Measurements from ENCODE around the gene ITPKB.
"Not testable (repeated sequence)": the region's sequence is repeated elsewhere in the genome, so short reads cannot be mapped to it uniquely, and the experiment has no call there.

ITPKB gene

DNA sequence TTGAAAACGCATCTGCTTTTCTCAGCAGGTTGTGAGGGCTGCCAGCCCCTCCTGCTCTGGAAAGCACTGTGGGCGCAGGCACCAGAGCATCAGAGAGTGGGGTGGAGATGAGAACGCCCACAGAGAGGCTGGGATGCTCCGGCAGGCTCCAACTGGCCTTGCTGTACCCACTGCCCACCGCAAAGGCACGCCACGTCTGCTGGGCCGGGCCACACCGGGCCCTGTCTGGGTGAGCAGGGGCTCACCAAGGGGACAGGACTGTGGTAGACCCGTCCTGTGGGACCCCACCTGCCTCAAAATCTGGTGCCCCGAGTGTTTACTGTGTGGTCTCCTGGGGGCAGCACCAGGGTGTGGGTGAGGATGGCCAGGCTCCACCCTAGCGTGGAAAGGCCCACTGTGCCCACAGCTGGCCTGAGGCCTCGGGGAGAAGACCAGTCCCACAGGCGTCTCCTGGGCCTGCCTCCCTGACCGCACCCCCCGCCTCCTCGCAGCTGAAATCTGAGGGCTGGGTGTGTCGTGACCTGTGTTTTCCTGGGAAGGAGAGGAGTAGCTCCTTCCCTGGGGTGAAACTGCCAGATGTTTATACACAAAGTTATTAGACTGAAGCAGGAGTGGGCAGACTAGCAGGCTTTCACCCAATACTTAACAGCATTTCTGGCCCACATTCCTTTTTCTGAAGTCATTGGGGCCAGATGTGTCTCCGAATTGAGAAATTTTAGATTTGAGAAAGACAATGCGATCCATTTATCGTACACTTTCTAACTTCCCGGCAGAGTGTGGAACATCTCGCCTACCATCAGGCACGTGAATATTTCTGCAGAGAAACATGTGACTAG is 136.7 kb downstream of the ITPKB start:
- no peak for DNase-seq (ENCODE audit: low read depth in 2 of 2)

DNA sequence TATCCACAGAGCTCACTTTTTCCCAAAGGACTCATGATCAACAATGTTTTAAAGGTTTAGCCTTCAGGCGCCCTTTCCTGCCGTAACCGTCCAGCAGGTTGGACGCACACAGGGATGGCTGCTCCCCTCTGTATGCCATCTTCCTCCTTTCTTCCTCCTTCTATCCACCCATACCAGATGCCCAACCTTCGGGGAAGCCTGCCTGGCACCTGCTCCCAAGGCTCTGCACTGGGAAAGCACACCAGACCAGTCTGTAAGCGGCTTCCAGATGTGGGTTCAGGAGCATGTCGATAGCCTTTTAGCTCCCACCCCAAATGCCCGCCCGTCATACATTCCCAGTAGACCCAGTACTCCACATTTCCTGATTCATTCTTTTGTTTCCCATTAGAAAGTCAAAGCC is 137.6 kb downstream of the ITPKB start:
- DNase-seq (ENCODE audit: low read depth in 2 of 2): no peak

DNA sequence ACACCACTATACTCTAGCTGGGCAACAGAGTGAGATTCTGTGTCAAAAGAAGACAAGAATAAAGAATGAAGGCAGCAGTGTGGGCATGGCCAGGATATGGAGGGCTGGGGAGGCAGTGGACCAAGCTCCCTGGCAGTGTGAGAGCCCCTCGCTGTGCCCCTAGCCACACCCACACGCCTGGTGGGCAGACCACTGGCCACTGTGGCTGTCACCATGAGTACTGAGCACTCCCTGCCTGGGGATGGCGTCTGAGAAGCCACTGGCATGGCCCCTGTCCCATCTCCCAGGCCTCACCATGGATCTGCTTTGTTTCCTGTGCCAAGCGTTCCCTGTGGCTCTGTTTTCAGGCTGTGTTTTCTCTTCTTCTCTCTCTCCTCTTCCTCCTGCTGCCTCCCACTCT is 138.8 kb downstream of the ITPKB start:
- no peak for DNase-seq (ENCODE audit: low read depth in 2 of 2)

DNA sequence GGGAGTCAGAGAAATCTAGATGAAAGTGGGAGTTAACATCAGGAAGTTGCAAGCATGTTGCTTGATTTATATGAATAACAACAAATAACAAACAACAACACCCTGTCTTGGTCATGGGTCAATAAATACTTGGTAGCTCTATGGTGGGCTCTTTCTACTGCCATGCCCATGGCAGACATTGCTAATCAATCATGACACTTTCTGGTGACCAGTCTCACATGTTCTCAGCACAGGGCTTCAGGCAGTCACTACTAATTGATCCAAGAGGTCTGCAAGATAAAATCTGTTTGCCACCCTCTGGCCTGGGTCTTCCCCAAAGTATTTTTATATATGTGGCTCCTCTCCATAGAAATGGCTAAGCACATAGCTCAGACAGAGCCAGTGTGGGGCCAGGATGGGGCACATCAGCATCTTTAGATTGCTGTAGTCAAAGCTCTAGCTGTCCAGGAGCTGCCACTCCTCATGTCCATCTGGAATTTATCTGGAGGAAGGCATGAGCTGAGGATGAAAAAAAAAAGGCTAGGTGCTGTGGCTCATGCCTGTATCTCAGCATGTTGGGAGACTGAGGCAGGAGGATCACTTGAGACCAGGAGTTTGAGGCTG is 139.3 kb downstream of the ITPKB start:
- DNase-seq (ENCODE audit: low read depth in 2 of 2): no peak

DNA sequence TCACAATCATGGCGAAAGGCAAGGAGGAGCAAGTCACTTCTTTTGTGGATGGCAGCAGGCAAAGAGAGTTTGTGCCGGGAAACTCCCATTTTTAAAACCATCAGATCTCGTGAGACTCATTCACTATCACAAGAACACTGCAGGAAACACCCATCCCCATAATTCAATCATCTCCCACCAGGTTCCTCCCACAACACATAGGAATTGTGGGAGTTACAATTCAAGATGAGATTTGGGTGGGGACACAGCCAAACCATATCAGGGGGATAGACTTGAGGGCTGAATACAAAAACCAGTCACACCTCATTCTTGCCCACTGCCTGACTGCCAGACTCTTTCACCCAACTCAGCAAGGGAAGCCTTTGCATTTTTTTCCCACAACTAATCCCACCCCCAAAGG is 140.1 kb downstream of the ITPKB start:
- DNase-seq (ENCODE audit: low read depth in 2 of 2): not testable (repeated sequence)

DNA sequence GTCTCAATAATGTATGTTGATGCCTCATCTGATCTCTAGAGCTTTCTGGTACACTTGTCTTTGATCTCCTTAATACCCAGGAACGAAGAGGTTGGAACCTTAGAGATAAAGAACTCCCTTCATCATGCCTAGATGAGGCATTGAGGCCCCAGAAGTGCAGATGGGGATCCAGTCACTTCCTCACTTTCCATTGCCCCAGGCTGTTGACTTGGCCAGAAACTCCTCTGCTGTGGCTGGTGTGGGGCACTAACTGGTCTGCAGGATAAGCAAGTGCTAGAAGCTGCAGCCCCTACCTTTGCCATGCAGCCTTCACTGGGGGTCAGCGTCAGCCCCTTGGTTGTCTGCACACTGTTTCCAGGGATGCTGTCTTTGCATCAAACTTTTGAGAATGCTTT is 140.6 kb downstream of the ITPKB start:
- no peak for DNase-seq (ENCODE audit: low read depth in 2 of 2)

DNA sequence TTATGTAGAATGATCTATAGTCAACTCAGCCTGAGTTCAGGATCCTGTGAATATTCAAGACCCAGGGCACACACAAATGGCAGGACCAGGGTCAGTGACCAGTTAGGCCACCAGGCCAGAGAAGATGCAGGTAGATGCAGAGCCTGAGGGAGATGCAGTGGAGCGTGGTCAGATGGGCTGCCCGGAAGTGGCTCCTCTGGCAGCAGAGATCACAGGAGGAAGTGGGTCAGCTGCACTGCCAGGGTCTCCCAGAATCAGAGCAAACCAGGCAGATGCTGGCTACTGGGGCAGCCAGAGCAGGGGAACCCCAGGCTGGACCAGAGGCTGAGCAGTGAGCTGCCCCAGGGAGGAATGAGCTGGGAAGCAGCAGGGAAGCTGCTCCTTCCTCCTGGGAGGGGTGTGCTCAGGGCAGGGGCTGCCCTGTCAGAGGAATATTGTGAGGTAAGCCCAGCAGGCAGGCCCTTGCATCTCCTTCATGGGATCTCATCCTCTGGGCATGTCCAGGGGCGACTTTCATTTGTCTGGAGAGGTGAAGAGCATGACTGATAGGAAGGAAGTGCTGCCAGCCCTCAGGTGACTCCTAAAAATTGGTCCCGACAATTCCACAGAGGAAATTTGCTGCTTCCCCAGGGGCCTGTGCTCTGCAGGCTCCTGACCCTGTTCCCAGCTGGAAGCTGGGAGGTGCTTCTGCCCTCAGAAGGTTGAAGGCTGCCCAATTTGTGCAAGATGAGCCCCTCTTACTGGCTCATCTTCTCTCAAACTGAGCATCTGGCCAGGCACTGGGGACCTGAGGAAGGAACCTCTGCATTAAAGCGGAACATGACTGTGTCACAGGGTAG is 141.2 kb downstream of the ITPKB start:
- DNase-seq (ENCODE audit: low read depth in 2 of 2): no peak

DNA sequence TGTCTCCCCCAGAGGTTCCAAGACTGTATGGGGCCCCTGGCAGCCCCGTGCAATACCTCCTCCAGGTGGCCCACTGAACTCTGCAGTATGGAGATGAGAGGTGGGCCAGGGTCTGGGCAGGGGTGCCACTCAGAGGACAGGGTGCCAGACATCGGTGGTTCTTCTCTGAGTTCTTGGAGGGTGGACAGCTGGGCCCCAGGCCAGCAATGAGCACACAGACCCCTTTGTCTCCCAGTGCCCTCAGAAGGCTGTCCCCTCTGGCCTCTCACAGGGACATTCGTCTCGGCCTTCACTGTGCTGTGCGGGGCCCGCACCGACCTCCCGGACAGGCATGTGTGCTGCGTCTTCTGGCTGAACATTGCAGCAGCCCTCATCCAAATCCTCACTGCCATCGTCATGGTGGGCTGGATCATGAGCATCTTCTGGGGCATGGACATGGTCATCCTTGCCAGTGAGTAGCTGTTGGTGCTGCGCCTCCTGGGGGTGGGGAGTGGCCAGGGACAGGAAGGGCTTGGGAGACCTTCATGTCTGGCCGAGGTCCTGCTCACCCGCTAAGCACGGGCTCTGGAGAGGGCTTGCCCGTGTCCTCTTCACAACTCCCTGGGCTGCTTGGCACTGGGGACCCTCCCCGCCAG is 142.4 kb downstream of the ITPKB start:
- no peak for DNase-seq (ENCODE audit: low read depth in 2 of 2)

DNA sequence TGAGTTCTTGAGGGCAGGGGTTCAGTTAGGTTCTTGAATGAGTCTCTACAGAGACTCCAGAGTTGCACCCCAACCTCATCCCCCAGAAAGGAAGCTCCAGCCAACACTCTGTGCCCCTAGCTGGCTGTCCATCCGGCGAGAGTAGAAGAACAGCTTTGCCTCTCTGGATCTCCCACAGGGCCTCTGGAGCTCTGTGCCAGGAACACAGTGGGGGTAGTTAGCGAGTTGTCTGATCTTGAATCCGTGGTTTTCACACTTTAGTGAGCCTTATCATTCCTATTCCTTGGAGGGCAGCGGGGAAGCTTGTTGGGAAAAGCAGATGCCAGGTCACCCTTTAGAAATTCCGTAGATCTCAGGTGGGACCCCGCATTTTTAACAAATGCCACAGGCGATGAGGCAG is 145.5 kb downstream of the ITPKB start:
- DNase-seq (ENCODE audit: low read depth in 2 of 2): no peak

DNA sequence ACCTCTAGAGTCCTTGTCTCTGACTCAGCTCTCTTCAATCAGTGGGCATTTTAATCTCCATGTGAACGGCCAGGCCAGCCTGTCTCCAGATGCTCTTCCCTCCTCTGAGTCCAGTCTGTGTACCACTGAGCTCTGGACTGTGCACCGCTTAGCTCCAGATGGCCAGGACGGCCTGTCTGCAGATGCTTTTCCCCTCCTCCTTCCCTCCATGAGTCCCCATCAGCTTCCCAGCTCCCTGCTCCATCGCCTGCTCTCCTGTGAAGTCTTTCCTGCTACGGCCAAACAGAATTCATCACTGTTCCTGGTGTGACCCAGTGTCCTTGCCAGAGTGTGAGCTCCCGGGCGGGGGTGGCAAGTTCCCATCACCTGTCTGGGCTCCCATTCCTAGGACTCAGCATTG is 148.5 kb downstream of the ITPKB start:
- DNase-seq (ENCODE audit: low read depth in 2 of 2): no peak

DNA sequence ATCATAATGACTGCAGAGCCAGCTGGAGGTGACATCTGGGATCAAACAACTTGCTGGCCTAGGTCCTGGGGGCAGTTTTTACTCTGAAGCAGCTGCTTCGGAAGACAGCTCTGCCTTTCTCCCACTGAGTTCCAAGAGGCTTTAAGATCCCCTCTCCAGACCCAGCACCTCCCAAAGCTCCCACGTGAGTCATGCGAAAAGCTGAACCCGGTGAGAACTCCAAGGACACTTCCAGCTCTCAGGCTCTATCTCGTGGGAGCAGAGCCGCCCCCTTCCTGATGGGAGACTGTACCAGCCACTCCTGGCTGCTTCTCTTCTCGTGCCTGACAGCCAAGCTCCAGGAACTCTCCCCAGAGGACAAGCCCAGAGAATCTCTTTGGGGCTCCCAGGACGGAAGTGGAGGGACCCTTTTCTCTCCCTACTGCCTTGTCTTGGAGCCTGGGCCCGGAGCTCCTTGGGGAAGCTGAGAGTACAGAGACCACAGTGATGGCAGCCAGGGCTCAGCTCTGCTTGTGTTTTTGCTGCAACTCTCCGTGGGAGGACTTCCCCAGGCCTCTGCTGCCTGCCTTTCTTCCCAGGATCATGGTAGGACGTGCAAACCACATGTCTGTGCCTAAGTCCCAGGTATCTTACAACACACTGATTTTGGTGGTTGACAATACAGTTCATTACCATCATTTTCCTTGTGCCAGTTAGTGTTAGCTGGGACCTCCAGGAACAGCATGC is 149.9 kb downstream of the ITPKB start:
- no peak for DNase-seq (ENCODE audit: low read depth in 2 of 2)

DNA sequence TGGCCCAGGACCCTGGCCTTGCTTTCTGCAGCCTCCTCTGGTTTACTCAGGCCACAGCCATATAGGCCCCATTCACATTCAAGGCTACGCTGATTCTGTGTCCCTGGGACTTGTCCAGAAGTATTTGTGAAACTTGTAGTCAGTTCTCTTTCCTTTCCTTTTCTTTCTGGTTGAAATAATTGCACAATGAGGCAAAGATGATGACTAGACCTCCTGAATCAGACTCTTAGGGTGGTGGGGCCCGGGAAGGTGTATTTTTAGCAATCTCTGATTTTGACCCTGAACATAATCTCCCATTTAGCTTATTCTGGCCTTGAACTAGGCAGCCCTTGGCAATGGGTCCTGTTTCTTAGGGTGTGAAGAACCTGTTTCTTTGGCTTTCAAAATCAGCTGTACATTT is 150.6 kb downstream of the ITPKB start:
- DNase-seq (ENCODE audit: low read depth in 2 of 2): no peak

DNA sequence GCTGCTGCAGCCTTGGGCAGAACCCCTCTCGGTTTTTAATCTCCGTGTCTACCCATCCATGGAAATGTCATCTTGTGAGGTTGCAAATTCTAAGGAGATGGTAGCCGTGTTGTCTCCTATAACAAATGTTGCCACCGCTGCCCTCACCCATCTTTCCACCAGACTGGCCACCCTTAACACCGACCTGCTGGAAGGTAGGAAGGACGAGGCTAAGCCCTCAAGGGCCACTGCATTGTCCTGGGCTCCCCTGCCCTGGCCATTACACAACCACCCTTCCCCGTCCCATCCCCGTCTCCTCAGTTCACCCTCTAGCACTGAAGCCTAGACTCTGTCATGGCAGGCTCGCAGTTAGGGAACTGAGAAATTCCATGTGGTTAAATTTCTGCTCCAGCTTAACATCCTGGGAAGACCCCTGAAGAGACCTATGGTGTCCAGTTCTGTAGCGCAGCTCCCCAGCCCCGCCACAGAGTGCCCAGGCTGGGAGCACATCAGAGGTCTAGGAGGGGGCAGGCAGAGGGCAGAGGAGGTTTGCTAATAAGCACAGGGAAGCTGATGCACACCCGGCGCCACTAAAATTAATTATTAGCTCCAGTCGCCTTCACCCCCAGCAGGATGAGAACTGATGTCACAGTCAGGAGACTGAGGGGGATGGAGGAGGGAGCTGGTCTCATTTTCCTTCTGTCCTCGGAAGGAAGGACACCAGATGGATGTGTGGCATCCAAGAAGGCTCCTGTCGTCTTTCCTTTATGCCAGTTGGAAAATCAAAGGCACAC is 152.2 kb downstream of the ITPKB start:
- DNase-seq (ENCODE audit: low read depth in 2 of 2): no peak

DNA sequence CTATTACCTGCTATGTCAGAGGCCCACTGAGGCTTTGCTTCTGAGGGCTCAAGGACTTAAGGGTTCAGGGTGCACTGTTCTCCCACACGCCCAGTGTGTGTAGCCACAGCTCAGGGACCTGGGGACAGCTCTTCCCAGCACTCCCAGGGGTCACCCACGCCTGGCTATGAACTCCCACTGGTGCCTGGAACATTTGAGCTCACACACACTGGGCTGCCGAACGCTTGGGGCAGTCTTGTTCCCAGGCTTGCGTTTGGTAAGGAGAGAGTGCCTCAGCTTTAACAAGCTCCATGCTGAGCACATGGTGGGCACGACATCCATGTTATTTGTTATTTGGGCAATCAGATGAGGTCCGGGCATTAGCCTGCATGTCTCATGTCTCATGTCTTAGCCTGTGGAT is 153.0 kb downstream of the ITPKB start:
- DNase-seq (ENCODE audit: low read depth in 2 of 2): no peak

DNA sequence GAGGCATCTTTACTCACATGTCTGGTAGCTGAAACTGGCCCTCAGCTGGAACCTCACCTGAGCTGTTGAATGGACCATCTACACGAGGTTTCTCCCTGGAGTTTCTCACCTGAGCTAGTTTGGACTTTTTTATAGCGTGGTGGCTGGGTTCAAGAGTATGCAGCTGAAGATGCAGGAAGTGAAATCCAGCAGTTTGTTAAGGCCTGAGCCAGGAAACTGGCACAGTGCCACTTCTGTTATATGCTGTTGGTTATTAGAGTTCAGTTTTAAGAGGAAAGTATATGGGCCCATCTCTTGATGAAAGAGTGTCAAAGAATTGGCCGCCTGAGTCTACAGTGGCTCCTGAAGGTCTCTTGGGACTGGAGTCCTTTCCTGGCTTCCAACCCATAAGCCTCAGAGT is 154.9 kb downstream of the ITPKB start:
- DNase-seq (ENCODE audit: low read depth in 2 of 2): no peak

DNA sequence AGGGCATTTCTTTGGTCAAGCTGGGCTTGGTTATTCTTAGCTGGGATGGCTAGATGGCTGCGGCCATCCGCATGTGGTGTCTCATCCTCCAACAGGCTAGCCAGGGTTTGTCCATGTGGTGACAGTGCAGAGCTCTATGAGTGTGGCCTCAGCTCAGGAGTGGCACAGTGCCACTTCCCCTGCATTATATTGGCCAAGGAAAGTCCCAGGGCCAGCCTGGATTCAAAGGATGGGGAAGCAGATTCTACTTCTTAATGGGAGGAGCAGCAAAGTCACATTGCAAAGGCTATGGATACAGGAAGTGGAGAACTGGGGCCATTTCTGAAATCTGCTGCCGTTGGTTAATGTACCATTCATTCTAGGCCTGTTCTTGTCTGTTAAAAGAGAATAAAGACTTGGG is 156.1 kb downstream of the ITPKB start:
- no peak for DNase-seq (ENCODE audit: low read depth in 2 of 2)
